ENCODE data around the gene SERINC3.

The SERINC3 gene

DNA sequence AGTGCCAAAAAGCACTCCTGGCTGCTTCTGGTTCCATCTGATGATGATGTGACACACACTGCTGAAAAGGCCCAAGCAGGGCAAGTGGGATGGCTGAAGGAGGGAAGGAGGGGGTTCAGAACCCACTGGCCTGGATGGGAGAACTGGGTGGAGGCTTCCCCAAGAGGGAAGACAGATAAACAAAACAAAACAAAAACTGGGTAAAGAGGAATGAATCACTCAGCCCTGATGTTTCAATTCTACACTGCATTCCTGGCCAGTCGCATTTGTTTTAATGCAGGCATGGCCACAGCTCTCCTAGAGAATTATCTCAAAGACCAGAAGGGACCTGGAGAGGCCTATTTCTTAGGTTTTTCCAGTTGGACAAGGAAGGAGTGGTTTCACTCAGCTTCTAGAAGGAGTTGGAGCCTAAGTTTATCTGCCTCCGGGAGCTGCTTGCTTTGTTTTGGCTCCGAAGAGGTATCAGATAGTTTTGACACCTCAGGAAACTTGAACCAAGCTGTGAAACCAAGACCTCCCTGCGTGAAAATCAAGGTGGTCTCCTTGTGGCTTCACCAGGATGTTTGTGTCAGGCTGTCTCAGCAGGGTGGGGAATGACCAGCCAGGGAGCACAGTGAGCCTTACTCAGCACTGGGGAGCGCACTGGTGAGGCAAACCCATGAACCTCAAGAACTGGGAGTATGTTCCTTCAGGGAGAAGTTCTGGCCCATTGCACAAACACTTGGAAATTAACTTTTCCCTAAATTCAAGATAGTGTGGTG is 30.1 kb downstream of the SERINC3 start:
- TF ChIP-seq, protein P1, sequence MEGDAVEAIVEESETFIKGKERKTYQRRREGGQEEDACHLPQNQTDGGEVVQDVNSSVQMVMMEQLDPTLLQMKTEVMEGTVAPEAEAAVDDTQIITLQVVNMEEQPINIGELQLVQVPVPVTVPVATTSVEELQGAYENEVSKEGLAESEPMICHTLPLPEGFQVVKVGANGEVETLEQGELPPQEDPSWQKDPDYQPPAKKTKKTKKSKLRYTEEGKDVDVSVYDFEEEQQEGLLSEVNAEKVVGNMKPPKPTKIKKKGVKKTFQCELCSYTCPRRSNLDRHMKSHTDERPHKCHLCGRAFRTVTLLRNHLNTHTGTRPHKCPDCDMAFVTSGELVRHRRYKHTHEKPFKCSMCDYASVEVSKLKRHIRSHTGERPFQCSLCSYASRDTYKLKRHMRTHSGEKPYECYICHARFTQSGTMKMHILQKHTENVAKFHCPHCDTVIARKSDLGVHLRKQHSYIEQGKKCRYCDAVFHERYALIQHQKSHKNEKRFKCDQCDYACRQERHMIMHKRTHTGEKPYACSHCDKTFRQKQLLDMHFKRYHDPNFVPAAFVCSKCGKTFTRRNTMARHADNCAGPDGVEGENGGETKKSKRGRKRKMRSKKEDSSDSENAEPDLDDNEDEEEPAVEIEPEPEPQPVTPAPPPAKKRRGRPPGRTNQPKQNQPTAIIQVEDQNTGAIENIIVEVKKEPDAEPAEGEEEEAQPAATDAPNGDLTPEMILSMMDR (IDR thresholded peaks at IDR 0.05; ENCODE audit: borderline replicate concordance, control extremely low read depth, extremely low read depth, insufficient read depth, missing control alignments): no peak
- no peak for DNase-seq (ENCODE audit: low spot score)
- in situ Hi-C loops (cut with MboI; ENCODE audit: low sequenced_read_pairs, unreplicated experiment): no loop called here

DNA sequence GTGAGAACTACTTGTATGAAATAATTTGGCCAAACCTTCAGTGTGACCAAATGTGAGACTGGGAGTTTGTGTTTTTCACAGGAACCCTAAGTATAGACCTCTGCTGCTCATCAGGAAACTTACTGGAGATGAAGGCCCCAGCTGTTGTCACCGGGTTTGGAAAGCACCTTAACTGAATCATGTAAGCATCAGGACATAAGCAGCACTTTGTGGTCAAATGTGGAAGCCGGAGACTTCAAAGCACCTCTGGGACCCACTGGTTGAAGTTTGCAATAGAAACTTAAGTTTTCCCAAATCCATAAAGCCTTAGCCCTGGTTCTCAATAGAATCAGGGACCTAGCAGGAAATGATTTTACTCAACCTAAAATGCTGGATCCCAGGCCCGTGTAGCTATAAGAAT is 31.9 kb downstream of the SERINC3 start:
- TF ChIP-seq, protein P1 (IDR thresholded peaks at IDR 0.05; ENCODE audit: borderline replicate concordance, control extremely low read depth, extremely low read depth, insufficient read depth, missing control alignments): no peak
- DNase-seq (ENCODE audit: low spot score): peak; percentile 47
- in situ Hi-C loops (cut with MboI; ENCODE audit: low sequenced_read_pairs, unreplicated experiment): no loop called here

DNA sequence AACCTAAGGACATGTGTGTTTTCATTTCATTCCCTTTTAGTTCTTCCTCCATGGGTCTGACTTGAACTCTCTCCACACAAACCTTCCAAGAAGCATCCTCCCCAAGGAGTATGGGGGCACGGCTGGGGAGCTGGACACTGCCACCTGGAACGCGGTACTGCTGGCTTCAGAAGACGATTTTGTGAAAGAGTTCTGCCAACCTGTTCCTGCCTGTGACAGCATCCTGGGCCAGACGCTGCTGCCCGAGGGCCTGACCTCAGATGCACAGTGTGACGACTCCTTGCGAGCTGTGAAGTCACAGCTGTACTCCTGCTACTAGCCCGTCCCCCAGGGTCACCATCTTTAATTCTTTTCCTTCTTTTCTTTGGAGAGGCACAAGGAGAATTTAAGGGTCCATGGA is 32.6 kb downstream of the SERINC3 start:
- DNase-seq (ENCODE audit: low spot score): no peak
- in situ Hi-C loops (cut with MboI; ENCODE audit: low sequenced_read_pairs, unreplicated experiment): no loop called here
- TF ChIP-seq, protein P1 (IDR thresholded peaks at IDR 0.05; ENCODE audit: borderline replicate concordance, control extremely low read depth, extremely low read depth, insufficient read depth, missing control alignments): no peak

DNA sequence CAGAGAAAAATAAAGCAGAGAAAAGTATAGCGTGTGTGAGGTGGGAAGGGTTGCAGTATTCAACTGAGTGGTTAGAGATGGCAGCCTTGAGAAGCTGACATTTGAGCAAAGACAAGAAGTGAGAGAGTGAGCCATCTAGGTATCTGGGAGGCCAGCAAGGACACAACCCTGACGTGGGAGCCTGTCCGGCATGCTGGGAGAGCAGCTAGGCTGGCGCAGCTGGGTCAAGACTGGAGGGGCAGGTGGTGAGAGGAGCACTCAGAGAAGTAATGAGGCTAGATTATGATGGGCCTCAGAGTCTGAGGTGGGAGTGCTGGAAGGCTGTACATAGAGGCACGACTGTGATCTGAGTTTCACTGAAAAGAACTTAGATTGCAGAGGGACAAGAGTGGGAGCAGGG is 33.3 kb downstream of the SERINC3 start:
- TF ChIP-seq, protein P1 (IDR thresholded peaks at IDR 0.05; ENCODE audit: borderline replicate concordance, control extremely low read depth, extremely low read depth, insufficient read depth, missing control alignments): no peak
- DNase-seq (ENCODE audit: low spot score): no peak
- in situ Hi-C loops (cut with MboI; ENCODE audit: low sequenced_read_pairs, unreplicated experiment): no loop called here

DNA sequence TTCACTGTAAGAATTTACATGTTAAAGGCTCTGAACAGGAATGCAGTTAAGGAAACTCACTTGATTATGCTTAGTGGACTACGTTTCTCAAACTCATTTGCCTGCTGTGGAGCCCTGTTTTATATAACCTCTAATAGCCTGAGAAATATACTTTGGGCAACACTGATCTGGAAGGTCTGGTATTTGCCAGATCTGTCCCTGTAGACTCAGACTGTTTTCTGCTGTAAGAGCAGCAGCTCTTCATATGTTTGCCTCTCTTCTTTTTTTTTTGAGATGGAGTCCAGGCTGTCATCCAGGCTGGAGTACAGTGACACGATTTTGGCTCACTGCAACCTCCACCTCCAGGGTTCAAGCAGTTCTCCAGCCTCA is 36.1 kb downstream of the SERINC3 start:
- in situ Hi-C loops (cut with MboI; ENCODE audit: low sequenced_read_pairs, unreplicated experiment): no loop called here
- no peak for DNase-seq (ENCODE audit: low spot score)
- TF ChIP-seq, protein P1 (IDR thresholded peaks at IDR 0.05; ENCODE audit: borderline replicate concordance, control extremely low read depth, extremely low read depth, insufficient read depth, missing control alignments): no peak

DNA sequence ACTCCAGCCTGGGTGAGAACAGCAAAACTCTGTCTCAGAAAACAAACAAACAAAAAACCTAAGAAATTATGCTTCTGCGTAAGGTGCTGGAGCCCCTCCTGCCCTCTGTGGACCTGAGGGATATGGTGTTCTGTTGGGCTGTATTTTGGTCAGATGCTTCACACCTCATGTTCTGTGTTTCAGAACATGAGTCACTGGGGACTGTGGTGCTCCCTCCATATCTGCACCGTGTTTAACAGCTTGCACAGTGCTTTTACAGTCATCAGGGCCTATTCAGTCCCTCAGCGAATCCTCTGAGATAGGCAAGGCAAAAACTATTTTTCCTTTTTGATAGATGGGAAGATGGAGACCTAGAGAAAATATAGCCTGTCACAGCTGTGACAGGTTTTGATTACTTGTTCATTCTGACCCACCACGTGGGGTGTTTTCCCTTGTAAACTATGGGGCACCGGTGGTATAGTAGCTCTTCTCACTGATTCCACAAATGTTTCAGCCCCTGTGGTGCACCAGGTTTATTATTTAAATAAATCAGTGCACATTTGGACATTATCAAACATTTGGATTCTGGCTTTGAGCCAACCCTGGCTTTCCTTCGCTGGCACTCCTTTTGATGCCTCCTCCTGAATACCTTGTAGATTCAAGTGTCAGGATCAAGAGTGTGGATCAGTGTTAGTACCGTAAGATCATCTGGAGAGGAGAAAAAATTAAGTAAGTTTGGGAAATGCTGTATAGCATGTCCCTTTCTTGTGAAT is 36.6 kb downstream of the SERINC3 start:
- TF ChIP-seq, protein P1 (IDR thresholded peaks at IDR 0.05; ENCODE audit: borderline replicate concordance, control extremely low read depth, extremely low read depth, insufficient read depth, missing control alignments): no peak
- no peak for DNase-seq (ENCODE audit: low spot score)
- in situ Hi-C loops (cut with MboI; ENCODE audit: low sequenced_read_pairs, unreplicated experiment): no loop called here

All from GM13976 (cell line).